HepG2 (cell line): ENCODE data around the gene WDR87. TPM values are rescaled to one million over a fixed set of nuclear protein-coding genes. Genes with fewer than 3 reads are reported as not detected.

ENCODE experiments used
- CCAR2 ChIP-seq: fragments of 200-400 bp; formaldehyde crosslinking; optimal IDR thresholded peaks from 2 replicates; pipeline ENCODE3; 2018; ENCODE audit warnings: low read depth, mild to moderate bottlenecking, low read length, moderate library complexity
- ERF ChIP-seq: IDR thresholded peaks from 2 replicates; pipeline ENCODE4 v1.6.1; 2018; ENCODE audit warnings: missing biosample characterization, missing genetic modification reagents
- NCOA5 ChIP-seq: sonication (generic); formaldehyde crosslinking; IDR thresholded peaks from 2 replicates; pipeline ENCODE4 v1.4.0; 2020; ENCODE audit warnings: missing genetic modification reagents
- NR2F6 ChIP-seq, 2 experiments: IDR thresholded peaks; 2 replicates each; pipeline ENCODE4 v1.6.1; 2016; ENCODE audit warnings: antibody characterized with exemption in 1 of 2, mild to moderate bottlenecking in 1 of 2
- RAD21 ChIP-seq: fragments of 450-650 bp; formaldehyde crosslinking; IDR thresholded peaks from 2 replicates; pipeline ENCODE4 v1.5.0; 2020; ENCODE audit warnings: mild to moderate bottlenecking
- RXRB ChIP-seq: IDR thresholded peaks from 2 replicates; pipeline ENCODE4 v1.6.1; 2016; ENCODE audit warnings: borderline replicate concordance, missing genetic modification reagents, missing compliant biosample characterization
- SALL1 ChIP-seq: sonication (generic); formaldehyde crosslinking; IDR thresholded peaks from 2 replicates; pipeline ENCODE4 v1.8.0; 2022; ENCODE audit warnings: mild to moderate bottlenecking, missing genetic modification reagents
- SIN3A ChIP-seq: IDR thresholded peaks from 2 replicates; pipeline ENCODE4 v1.6.1; 2011; ENCODE audit warnings: low read depth, mild to moderate bottlenecking, control low read depth, low read length, borderline replicate concordance
- THYN1 ChIP-seq: sonication (generic); formaldehyde crosslinking; IDR thresholded peaks from 2 replicates; pipeline ENCODE4 v1.8.1; 2023; ENCODE audit warnings: low read depth, mild to moderate bottlenecking, moderate library complexity, missing genetic modification reagents, borderline replicate concordance
- ZBTB21 ChIP-seq: sonication (generic); formaldehyde crosslinking; IDR thresholded peaks from 2 replicates; pipeline ENCODE4 v1.4.0; 2020; ENCODE audit warnings: missing genetic modification reagents
- ZNF337 ChIP-seq: sonication (generic); formaldehyde crosslinking; IDR thresholded peaks from 2 replicates; pipeline ENCODE4 v1.5.1; 2020; ENCODE audit warnings: missing genetic modification reagents, low read depth, mild to moderate bottlenecking, borderline replicate concordance
- ZNF441 ChIP-seq: sonication (generic); formaldehyde crosslinking; IDR thresholded peaks from 2 replicates; pipeline ENCODE4 v1.7.0; 2021; ENCODE audit warnings: missing genetic modification reagents, borderline replicate concordance
- ZNF720 ChIP-seq: sonication (generic); formaldehyde crosslinking; IDR thresholded peaks from 2 replicates; pipeline ENCODE4 v1.4.0; 2020; ENCODE audit warnings: missing genetic modification reagents
- polyA plus RNA-seq, 8 experiments: library from polyadenylated mRNA; depleted of rRNA in 3 of 8; stranded (reverse) in 7 of 8; unstranded in 1 of 8; fragments of >200 nt; fragmentation: Illumina TruSeq in 4 of 8; extraction: Trizol in 4 of 8; gene quantifications; 2 replicates each; pipeline versions ENCODE4 v1.2.1 to v1.2.3, GENCODE V29; 2011 to 2016; ENCODE audit warnings: low read depth in 4 of 8, missing spikeins in 1 of 8, mixed read lengths in 1 of 8; ENCODE audit not compliant: insufficient read depth in 1 of 8
- total RNA-seq, 5 experiments: library from RNA; depleted of rRNA; stranded (reverse); fragments of >200 nt; fragmentation: Illumina TruSeq; extraction: Trizol; gene quantifications; 2 replicates each; pipeline ENCODE4 v1.2.3, GENCODE V29; 2016; ENCODE audit warnings: low read depth in 1 of 5
- TF ChIP-seq, protein P1 (sequence below): sonication (generic); formaldehyde crosslinking; IDR thresholded peaks from 2 replicates; pipeline ENCODE4 v1.5.0; 2020; ENCODE audit warnings: mild to moderate bottlenecking, missing genetic modification reagents, borderline replicate concordance
- TF ChIP-seq, protein P2 (sequence below): sonication (generic); formaldehyde crosslinking; IDR thresholded peaks from 2 replicates; pipeline ENCODE4 v1.5.0; 2020; ENCODE audit warnings: missing genetic modification reagents
- TF ChIP-seq, protein P3 (sequence below): sonication (generic); formaldehyde crosslinking; IDR thresholded peaks from 2 replicates; pipeline ENCODE4 v1.8.1; 2022; ENCODE audit warnings: low read depth, mild to moderate bottlenecking, missing genetic modification reagents
- TF ChIP-seq, protein P4 (sequence below): sonication (generic); formaldehyde crosslinking; IDR thresholded peaks from 2 replicates; pipeline ENCODE4 v1.8.0; 2022; ENCODE audit warnings: low read depth, missing genetic modification reagents
- TF ChIP-seq, protein P5 (sequence below), 2 experiments: fragments of 450-650 bp in 1 of 2; sonication (generic) in 1 of 2; formaldehyde crosslinking; IDR thresholded peaks; 2 replicates each; pipeline versions ENCODE4 v1.5.0 to v1.8.0; 2020 to 2022; ENCODE audit warnings: mild to moderate bottlenecking in 1 of 2, missing genetic modification reagents in 1 of 2

WDR87 gene
- total and polyA plus RNA-seq, 2 of the 13 experiments (the other 11 are each of a cell fraction or from before 2014, with no cell fraction given), result not detected

DNA sequence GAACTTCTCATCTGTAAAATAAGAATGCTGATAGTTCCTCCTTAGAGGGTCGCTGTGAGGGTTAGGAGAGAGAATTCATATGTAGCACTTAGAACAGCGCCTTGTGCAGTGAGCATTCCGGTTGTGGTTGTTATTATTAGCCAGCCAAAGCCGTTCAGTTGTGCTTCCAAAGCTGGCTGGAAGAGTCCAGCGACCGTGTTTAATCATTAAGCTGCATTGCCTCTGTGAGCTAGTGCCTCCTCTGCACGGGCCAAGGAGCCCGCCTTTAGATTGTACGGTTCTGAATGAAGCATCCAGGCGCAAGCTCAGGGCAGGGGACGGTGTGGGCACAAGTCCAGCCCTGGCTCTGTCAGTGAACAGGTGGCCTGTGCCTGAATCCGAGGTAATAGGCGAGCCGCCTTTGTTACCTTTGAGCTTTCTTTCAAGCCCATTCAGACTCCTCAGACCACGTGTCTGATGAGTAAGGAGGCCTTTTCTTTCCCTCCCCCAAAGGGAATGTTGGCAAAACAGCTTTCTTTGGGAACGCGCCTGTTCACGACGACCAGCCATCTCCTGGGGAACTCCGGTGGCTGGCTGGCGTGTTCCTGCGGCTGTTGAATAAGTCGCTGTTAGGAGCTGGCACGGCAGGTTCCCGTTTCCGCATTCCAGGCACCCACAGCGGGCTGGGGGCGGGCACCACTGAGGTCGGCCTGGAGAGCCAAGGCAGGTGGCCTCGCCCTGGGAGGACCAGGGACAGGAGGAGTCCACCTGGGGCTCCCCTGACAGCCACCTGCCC, 25.7 kb upstream of the WDR87 start (continued):
- TF ChIP-seq ZNF441 (CRISPR knock-in tag) (peak; percentile 19; the same call in 1 of the 2 replicates), SIN3A (no peak), ZBTB21 (CRISPR knock-in tag) (no peak), SALL1 (CRISPR knock-in tag) (peak; percentile 70; the same call in 1 of the 2 replicates), ZNF337 (CRISPR knock-in tag) (no peak), ERF (CRISPR knock-in tag) (0 out of 2 replicates have a peak, but pooled peaks have one; percentile 25), RAD21 (CRISPR knock-in tag) (no peak), RXRB (CRISPR knock-in tag) (no peak), ZNF720 (0 out of 2 replicates have a peak, but pooled peaks have one; percentile 15), NR2F6 (IDR thresholded peaks at IDR 0.05) (no peak), NR2F6 (CRISPR knock-in tag; IDR thresholded peaks at IDR 0.05) (peak; percentile 39; the same call in 1 of the 2 replicates), CCAR2 (no peak), NCOA5 (CRISPR knock-in tag) (no peak), THYN1 (no peak)
- TF ChIP-seq, protein P1, sequence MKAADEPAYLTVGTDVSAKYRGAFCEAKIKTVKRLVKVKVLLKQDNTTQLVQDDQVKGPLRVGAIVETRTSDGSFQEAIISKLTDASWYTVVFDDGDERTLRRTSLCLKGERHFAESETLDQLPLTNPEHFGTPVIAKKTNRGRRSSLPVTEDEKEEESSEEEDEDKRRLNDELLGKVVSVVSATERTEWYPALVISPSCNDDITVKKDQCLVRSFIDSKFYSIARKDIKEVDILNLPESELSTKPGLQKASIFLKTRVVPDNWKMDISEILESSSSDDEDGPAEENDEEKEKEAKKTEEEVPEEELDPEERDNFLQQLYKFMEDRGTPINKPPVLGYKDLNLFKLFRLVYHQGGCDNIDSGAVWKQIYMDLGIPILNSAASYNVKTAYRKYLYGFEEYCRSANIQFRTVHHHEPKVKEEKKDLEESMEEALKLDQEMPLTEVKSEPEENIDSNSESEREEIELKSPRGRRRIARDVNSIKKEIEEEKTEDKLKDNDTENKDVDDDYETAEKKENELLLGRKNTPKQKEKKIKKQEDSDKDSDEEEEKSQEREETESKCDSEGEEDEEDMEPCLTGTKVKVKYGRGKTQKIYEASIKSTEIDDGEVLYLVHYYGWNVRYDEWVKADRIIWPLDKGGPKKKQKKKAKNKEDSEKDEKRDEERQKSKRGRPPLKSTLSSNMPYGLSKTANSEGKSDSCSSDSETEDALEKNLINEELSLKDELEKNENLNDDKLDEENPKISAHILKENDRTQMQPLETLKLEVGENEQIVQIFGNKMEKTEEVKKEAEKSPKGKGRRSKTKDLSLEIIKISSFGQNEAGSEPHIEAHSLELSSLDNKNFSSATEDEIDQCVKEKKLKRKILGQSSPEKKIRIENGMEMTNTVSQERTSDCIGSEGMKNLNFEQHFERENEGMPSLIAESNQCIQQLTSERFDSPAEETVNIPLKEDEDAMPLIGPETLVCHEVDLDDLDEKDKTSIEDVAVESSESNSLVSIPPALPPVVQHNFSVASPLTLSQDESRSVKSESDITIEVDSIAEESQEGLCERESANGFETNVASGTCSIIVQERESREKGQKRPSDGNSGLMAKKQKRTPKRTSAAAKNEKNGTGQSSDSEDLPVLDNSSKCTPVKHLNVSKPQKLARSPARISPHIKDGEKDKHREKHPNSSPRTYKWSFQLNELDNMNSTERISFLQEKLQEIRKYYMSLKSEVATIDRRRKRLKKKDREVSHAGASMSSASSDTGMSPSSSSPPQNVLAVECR, result peak; percentile 86; the same call in 1 of the 2 replicates
- TF ChIP-seq, protein P2, sequence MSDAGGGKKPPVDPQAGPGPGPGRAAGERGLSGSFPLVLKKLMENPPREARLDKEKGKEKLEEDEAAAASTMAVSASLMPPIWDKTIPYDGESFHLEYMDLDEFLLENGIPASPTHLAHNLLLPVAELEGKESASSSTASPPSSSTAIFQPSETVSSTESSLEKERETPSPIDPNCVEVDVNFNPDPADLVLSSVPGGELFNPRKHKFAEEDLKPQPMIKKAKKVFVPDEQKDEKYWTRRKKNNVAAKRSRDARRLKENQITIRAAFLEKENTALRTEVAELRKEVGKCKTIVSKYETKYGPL (CRISPR knock-in tag), result no peak
- TF ChIP-seq, protein P3, sequence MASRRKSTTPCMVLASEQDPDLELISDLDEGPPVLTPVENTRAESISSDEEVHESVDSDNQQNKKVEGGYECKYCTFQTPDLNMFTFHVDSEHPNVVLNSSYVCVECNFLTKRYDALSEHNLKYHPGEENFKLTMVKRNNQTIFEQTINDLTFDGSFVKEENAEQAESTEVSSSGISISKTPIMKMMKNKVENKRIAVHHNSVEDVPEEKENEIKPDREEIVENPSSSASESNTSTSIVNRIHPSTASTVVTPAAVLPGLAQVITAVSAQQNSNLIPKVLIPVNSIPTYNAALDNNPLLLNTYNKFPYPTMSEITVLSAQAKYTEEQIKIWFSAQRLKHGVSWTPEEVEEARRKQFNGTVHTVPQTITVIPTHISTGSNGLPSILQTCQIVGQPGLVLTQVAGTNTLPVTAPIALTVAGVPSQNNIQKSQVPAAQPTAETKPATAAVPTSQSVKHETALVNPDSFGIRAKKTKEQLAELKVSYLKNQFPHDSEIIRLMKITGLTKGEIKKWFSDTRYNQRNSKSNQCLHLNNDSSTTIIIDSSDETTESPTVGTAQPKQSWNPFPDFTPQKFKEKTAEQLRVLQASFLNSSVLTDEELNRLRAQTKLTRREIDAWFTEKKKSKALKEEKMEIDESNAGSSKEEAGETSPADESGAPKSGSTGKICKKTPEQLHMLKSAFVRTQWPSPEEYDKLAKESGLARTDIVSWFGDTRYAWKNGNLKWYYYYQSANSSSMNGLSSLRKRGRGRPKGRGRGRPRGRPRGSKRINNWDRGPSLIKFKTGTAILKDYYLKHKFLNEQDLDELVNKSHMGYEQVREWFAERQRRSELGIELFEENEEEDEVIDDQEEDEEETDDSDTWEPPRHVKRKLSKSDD (CRISPR knock-in tag), result no peak
- TF ChIP-seq, protein P4, sequence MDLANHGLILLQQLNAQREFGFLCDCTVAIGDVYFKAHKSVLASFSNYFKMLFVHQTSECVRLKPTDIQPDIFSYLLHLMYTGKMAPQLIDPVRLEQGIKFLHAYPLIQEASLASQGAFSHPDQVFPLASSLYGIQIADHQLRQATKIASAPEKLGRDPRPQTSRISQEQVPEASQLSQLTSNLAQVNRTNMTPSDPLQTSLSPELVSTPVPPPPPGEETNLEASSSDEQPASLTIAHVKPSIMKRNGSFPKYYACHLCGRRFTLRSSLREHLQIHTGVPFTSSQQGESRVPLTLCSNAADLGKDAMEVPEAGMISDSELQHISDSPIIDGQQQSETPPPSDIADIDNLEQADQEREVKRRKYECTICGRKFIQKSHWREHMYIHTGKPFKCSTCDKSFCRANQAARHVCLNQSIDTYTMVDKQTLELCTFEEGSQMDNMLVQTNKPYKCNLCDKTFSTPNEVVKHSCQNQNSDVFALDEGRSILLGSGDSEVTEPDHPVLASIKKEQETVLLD (CRISPR knock-in tag), result no peak
- TF ChIP-seq, protein P5, sequence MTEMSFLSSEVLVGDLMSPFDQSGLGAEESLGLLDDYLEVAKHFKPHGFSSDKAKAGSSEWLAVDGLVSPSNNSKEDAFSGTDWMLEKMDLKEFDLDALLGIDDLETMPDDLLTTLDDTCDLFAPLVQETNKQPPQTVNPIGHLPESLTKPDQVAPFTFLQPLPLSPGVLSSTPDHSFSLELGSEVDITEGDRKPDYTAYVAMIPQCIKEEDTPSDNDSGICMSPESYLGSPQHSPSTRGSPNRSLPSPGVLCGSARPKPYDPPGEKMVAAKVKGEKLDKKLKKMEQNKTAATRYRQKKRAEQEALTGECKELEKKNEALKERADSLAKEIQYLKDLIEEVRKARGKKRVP (CRISPR knock-in tag; IDR thresholded peaks at IDR 0.05), result no peak
